ENCODE results near the gene ELF3.

Gene ELF3

DNA sequence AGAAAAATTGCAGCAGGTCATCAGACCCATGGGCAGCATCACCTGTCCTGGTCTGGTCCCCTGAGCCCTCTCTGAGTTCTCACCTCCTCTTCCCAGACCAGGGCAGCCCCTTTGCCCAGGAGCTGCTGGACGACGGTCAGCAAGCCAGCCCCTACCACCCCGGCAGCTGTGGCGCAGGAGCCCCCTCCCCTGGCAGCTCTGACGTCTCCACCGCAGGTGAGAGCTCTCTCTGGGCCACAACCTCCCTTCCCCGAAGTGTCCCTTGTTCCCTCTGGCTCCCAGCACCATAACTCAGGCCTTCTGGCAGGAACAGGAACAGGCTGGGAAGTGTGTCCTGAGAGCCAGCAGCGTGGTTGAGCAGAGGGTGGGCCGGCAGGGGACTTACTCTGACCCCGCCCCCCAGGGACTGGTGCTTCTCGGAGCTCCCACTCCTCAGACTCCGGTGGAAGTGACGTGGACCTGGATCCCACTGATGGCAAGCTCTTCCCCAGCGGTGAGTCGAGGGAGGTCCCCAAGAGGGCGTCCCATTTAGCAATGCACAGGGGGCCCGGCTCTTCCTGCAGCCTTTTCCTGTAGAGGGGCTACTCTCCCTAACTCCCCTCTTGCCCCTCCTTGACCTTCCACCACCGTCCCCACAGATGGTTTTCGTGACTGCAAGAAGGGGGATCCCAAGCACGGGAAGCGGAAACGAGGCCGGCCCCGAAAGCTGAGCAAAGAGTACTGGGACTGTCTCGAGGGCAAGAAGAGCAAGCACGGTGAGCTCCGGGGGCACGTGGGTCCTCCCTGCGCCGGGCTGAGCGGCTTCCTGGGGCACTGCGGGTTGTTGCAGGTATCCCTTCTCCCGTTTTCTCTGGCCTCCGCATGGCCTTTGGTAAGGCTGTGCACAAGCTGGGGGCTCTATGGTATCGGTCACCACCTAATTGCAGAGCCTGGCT, 2.4 kb downstream of the ELF3 start:
- Histone ChIP-seq H3K4me3 (replicated peaks; ENCODE audit: insufficient read depth, low read length) (no peak overlapping the region), H3K27ac (replicated peaks) (no peak overlapping the region)
- no peak for DNase-seq (ENCODE audit: low read depth in 1 of 2, low spot score in 1 of 2)

DNA sequence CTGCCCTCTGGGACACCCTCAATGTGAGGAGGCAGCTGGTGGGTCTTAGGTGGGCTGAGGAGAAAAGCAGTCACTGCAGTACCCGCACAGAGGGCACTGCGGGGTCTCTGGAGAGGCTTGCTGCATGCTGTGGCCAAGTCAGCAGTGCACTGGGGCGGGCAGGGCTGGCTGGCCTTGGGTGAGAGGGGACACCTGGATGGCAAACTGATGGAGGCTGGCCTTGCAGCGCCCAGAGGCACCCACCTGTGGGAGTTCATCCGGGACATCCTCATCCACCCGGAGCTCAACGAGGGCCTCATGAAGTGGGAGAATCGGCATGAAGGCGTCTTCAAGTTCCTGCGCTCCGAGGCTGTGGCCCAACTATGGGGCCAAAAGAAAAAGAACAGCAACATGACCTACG, 3.2 kb downstream of the ELF3 start:
- no peak for DNase-seq (ENCODE audit: low read depth in 1 of 2, low spot score in 1 of 2)
- H3K27me3 ChIP-seq (ENCODE audit: insufficient read depth, poor library complexity, severe bottlenecking), result peaks cover 4% of the 10 kb centered on the region
- H3K4me3 ChIP-seq (replicated peaks; ENCODE audit: insufficient read depth, low read length), result no peak overlapping the region
- TF ChIP-seq, protein P1, sequence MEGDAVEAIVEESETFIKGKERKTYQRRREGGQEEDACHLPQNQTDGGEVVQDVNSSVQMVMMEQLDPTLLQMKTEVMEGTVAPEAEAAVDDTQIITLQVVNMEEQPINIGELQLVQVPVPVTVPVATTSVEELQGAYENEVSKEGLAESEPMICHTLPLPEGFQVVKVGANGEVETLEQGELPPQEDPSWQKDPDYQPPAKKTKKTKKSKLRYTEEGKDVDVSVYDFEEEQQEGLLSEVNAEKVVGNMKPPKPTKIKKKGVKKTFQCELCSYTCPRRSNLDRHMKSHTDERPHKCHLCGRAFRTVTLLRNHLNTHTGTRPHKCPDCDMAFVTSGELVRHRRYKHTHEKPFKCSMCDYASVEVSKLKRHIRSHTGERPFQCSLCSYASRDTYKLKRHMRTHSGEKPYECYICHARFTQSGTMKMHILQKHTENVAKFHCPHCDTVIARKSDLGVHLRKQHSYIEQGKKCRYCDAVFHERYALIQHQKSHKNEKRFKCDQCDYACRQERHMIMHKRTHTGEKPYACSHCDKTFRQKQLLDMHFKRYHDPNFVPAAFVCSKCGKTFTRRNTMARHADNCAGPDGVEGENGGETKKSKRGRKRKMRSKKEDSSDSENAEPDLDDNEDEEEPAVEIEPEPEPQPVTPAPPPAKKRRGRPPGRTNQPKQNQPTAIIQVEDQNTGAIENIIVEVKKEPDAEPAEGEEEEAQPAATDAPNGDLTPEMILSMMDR (IDR thresholded peaks at IDR 0.05; ENCODE audit: insufficient read depth, low read length), result no peak
- no peak for TF ChIP-seq GABPA (IDR thresholded peaks at IDR 0.05; ENCODE audit: low read depth)
- no peak for TF ChIP-seq POLR2AphosphoS5 (IDR thresholded peaks at IDR 0.05; ENCODE audit: low read depth)
- H3K27ac ChIP-seq (replicated peaks), result no peak overlapping the region

More for the DNA sequence above, 2.4 kb downstream of the ELF3 start:
- TF ChIP-seq, protein P2, sequence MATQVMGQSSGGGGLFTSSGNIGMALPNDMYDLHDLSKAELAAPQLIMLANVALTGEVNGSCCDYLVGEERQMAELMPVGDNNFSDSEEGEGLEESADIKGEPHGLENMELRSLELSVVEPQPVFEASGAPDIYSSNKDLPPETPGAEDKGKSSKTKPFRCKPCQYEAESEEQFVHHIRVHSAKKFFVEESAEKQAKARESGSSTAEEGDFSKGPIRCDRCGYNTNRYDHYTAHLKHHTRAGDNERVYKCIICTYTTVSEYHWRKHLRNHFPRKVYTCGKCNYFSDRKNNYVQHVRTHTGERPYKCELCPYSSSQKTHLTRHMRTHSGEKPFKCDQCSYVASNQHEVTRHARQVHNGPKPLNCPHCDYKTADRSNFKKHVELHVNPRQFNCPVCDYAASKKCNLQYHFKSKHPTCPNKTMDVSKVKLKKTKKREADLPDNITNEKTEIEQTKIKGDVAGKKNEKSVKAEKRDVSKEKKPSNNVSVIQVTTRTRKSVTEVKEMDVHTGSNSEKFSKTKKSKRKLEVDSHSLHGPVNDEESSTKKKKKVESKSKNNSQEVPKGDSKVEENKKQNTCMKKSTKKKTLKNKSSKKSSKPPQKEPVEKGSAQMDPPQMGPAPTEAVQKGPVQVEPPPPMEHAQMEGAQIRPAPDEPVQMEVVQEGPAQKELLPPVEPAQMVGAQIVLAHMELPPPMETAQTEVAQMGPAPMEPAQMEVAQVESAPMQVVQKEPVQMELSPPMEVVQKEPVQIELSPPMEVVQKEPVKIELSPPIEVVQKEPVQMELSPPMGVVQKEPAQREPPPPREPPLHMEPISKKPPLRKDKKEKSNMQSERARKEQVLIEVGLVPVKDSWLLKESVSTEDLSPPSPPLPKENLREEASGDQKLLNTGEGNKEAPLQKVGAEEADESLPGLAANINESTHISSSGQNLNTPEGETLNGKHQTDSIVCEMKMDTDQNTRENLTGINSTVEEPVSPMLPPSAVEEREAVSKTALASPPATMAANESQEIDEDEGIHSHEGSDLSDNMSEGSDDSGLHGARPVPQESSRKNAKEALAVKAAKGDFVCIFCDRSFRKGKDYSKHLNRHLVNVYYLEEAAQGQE (IDR thresholded peaks at IDR 0.05; ENCODE audit: insufficient replicate concordance, low read depth), result no peak
- TF ChIP-seq, protein P1 (IDR thresholded peaks at IDR 0.05; ENCODE audit: insufficient read depth, low read length), result no peak
- TF ChIP-seq POLR2AphosphoS5 (IDR thresholded peaks at IDR 0.05; ENCODE audit: low read depth) (no peak), GABPA (IDR thresholded peaks at IDR 0.05; ENCODE audit: low read depth) (no peak), SPI1 (IDR thresholded peaks at IDR 0.05; ENCODE audit: borderline replicate concordance, low read depth) (no peak)
- peaks cover 4% of the 10 kb centered on the region for H3K27me3 ChIP-seq (ENCODE audit: insufficient read depth, poor library complexity, severe bottlenecking)

DNA sequence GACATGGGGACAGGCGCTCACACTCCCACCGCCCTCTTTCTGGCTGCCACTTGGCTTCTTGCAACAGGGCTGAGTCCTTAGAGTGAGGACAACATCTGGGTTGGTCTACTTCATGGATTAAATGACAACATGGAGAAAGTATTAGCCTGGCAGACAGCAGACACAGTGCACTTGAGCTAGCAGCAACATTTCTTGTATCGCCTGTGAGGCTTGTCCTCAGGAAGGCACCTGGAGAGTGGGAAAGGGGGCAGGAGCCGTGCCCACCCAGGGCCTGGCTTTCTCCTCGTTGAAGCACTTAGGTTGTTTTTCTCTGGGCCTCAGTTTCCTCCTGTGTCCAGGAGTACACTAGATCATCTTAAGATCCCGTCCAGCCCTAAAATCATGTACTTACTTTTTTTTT, 3.7 kb downstream of the ELF3 start:
- TF ChIP-seq, protein P1 (IDR thresholded peaks at IDR 0.05; ENCODE audit: insufficient read depth, low read length), result no peak
- TF ChIP-seq, protein P2 (IDR thresholded peaks at IDR 0.05; ENCODE audit: insufficient replicate concordance, low read depth), result no peak
- TF ChIP-seq POLR2AphosphoS5 (IDR thresholded peaks at IDR 0.05; ENCODE audit: low read depth) (no peak), GABPA (IDR thresholded peaks at IDR 0.05; ENCODE audit: low read depth) (no peak), SPI1 (IDR thresholded peaks at IDR 0.05; ENCODE audit: borderline replicate concordance, low read depth) (no peak)
- H3K27ac ChIP-seq (replicated peaks), result no peak overlapping the region
- peaks cover 7% of the 10 kb centered on the region for H3K27me3 ChIP-seq (ENCODE audit: insufficient read depth, poor library complexity, severe bottlenecking)
- no peak for DNase-seq (ENCODE audit: low read depth in 1 of 2, low spot score in 1 of 2)
- H3K4me3 ChIP-seq (replicated peaks; ENCODE audit: insufficient read depth, low read length), result no peak overlapping the region

All from HL-60 (cell line).